SK-N-SH treated with all-trans-retinoic acid at 6 μM for 48 hours (cell line): ENCODE measurements around the gene RAB8B.
"Not testable (repeated sequence)": the region's sequence is repeated elsewhere in the genome, so short reads cannot be mapped to it uniquely, and the experiment has no call there.

Experiments
- BACH2 ChIP-seq: fragments of 250-450 bp; sonication (Bioruptor Pico); IDR thresholded peaks from 2 replicates; pipeline ENCODE4 v1.9.0; 2021; ENCODE audit warnings: mild to moderate bottlenecking, borderline replicate concordance
- ISL1 ChIP-seq: fragments of 250-450 bp; sonication (Bioruptor Pico); IDR thresholded peaks from 2 replicates; pipeline ENCODE4 v2.1.2; 2022; ENCODE audit warnings: mild to moderate bottlenecking, moderate library complexity
- OSR1 ChIP-seq: fragments of 250-450 bp; sonication (Bioruptor Pico); IDR thresholded peaks from 2 replicates; pipeline ENCODE4 v1.8.0; 2022; ENCODE audit warnings: moderate library complexity, mild to moderate bottlenecking, inconsistent platforms
- POU6F1 ChIP-seq: fragments of 250-450 bp; sonication (Bioruptor Pico); IDR thresholded peaks from 2 replicates; pipeline ENCODE4 v1.8.0; 2021; ENCODE audit warnings: low read depth, mild to moderate bottlenecking, moderate library complexity, borderline replicate concordance
- TOX ChIP-seq: fragments of 250-450 bp; sonication (Bioruptor Pico); IDR thresholded peaks from 2 replicates; pipeline ENCODE4 v1.8.0; 2021; ENCODE audit warnings: mild to moderate bottlenecking, moderate library complexity, borderline replicate concordance
- ZC3H10 ChIP-seq: fragments of 250-450 bp; sonication (Bioruptor Pico); IDR thresholded peaks from 2 replicates; pipeline ENCODE4 v1.5.1; 2021; ENCODE audit warnings: mild to moderate bottlenecking, moderate library complexity
- ZFP3 ChIP-seq: fragments of 250-450 bp; sonication (Bioruptor Pico); IDR thresholded peaks from 2 replicates; pipeline ENCODE4 v1.5.0; 2020; ENCODE audit warnings: mild to moderate bottlenecking, moderate library complexity
- ZFP30 ChIP-seq: fragments of 450-650 bp; formaldehyde crosslinking; IDR thresholded peaks from 2 replicates; pipeline ENCODE4 v1.5.0; 2022; ENCODE audit warnings: mild to moderate bottlenecking, moderate library complexity
- ZNF565 ChIP-seq: fragments of 450-650 bp; formaldehyde crosslinking; conservative IDR thresholded peaks from 2 replicates; pipeline ENCODE4 v1.5.0; 2020; ENCODE audit warnings: low read depth, mild to moderate bottlenecking, moderate library complexity
- TF ChIP-seq, protein P1 (sequence below): fragments of 250-450 bp; sonication (Bioruptor Pico); IDR thresholded peaks from 2 replicates; pipeline ENCODE4 v1.8.0; 2020; ENCODE audit warnings: mild to moderate bottlenecking, moderate library complexity, borderline replicate concordance
- TF ChIP-seq, protein P2 (sequence below): fragments of 250-450 bp; sonication (Bioruptor Pico); IDR thresholded peaks from 2 replicates; pipeline ENCODE4 v1.5.1; 2021; ENCODE audit warnings: mild to moderate bottlenecking, moderate library complexity
- TF ChIP-seq, protein P3 (sequence below): fragments of 250-450 bp; sonication (Bioruptor Pico); IDR thresholded peaks from 2 replicates; pipeline ENCODE4 v1.5.1; 2020; ENCODE audit warnings: low read depth, mild to moderate bottlenecking, moderate library complexity

GRCh38 chr15:63208824-63209223, 19.4 kb downstream of the RAB8B start:
- not testable (repeated sequence) for TF ChIP-seq BACH2 (CRISPR knock-in tag); OSR1; TOX; ZFP3 (CRISPR knock-in tag); ZC3H10; ZNF565; POU6F1 (CRISPR knock-in tag); ZFP30 (CRISPR knock-in tag); ISL1 (CRISPR knock-in tag)
- TF ChIP-seq, protein P1, sequence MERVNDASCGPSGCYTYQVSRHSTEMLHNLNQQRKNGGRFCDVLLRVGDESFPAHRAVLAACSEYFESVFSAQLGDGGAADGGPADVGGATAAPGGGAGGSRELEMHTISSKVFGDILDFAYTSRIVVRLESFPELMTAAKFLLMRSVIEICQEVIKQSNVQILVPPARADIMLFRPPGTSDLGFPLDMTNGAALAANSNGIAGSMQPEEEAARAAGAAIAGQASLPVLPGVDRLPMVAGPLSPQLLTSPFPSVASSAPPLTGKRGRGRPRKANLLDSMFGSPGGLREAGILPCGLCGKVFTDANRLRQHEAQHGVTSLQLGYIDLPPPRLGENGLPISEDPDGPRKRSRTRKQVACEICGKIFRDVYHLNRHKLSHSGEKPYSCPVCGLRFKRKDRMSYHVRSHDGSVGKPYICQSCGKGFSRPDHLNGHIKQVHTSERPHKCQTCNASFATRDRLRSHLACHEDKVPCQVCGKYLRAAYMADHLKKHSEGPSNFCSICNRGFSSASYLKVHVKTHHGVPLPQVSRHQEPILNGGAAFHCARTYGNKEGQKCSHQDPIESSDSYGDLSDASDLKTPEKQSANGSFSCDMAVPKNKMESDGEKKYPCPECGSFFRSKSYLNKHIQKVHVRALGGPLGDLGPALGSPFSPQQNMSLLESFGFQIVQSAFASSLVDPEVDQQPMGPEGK, result not testable (repeated sequence)
- TF ChIP-seq, protein P2, sequence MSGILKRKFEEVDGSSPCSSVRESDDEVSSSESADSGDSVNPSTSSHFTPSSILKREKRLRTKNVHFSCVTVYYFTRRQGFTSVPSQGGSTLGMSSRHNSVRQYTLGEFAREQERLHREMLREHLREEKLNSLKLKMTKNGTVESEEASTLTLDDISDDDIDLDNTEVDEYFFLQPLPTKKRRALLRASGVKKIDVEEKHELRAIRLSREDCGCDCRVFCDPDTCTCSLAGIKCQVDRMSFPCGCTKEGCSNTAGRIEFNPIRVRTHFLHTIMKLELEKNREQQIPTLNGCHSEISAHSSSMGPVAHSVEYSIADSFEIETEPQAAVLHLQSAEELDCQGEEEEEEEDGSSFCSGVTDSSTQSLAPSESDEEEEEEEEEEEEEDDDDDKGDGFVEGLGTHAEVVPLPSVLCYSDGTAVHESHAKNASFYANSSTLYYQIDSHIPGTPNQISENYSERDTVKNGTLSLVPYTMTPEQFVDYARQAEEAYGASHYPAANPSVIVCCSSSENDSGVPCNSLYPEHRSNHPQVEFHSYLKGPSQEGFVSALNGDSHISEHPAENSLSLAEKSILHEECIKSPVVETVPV, result not testable (repeated sequence)
- TF ChIP-seq, protein P3, sequence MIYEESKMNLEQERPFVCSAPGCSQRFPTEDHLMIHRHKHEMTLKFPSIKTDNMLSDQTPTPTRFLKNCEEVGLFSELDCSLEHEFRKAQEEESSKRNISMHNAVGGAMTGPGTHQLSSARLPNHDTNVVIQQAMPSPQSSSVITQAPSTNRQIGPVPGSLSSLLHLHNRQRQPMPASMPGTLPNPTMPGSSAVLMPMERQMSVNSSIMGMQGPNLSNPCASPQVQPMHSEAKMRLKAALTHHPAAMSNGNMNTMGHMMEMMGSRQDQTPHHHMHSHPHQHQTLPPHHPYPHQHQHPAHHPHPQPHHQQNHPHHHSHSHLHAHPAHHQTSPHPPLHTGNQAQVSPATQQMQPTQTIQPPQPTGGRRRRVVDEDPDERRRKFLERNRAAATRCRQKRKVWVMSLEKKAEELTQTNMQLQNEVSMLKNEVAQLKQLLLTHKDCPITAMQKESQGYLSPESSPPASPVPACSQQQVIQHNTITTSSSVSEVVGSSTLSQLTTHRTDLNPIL (CRISPR knock-in tag), result not testable (repeated sequence)
